Aorta (tissue), 5 donors: Measurements from ENCODE around the gene GANAB. TPM values are rescaled to one million over a fixed set of nuclear protein-coding genes. Genes with fewer than 3 reads are reported as not detected.
A peak's percentile ranks its signal among the peaks of the same experiment; 100 is the strongest.

Experiments
- ATAC-seq: fragments of 200-7000 bp; cut with Tn5 transposase; one replicate; pipeline ENCODE4 v1.9.1; 2022; ENCODE audit warnings: moderate library complexity; ENCODE audit not compliant: low FRiP score
- DNase-seq, 2 donors: peaks; one replicate each; pipeline ENCODE4 v3.0.0-alpha.2; 2020
- H3K27ac ChIP-seq, 2 donors: one replicate each; pipeline ENCODE4 v1.5.1; 2013; ENCODE audit warnings: low read length in 2 of 2, mild to moderate bottlenecking in 2 of 2, moderate library complexity in 2 of 2, control low read depth in 1 of 2, inconsistent platforms in 1 of 2, low read depth in 1 of 2
- H3K27me3 ChIP-seq, 2 donors: one replicate each; pipeline ENCODE4 v1.6.1; 2013; ENCODE audit warnings: control low read depth in 1 of 2, low read length in 1 of 2, mild to moderate bottlenecking in 1 of 2, moderate library complexity in 1 of 2; ENCODE audit not compliant: insufficient read depth in 2 of 2, control insufficient read depth in 1 of 2
- H3K36me3 ChIP-seq, 2 donors: one replicate each; pipeline ENCODE4 v1.6.1; 2013; ENCODE audit warnings: control low read depth in 1 of 2, low read length in 1 of 2, mild to moderate bottlenecking in 1 of 2; ENCODE audit not compliant: insufficient read depth in 2 of 2, control insufficient read depth in 1 of 2
- H3K4me1 ChIP-seq, 2 donors: one replicate each; pipeline ENCODE4 v1.6.1; 2013; ENCODE audit warnings: low read length in 2 of 2, control low read depth in 1 of 2, mild to moderate bottlenecking in 1 of 2, moderate library complexity in 1 of 2; ENCODE audit not compliant: insufficient read depth in 2 of 2, control insufficient read depth in 1 of 2
- H3K4me3 ChIP-seq, 2 donors: one replicate each; pipeline ENCODE4 v1.5.1; 2013; ENCODE audit warnings: low read length in 2 of 2, control low read depth in 1 of 2, mild to moderate bottlenecking in 1 of 2
- H3K9me3 ChIP-seq: one replicate; pipeline ENCODE4 v1.6.1; 2013; ENCODE audit warnings: mild to moderate bottlenecking, low read length; ENCODE audit not compliant: control insufficient read depth
- whole genome bisulfite sequencing, 2 donors: extraction: QIAGEN DNeasy Blood & Tissue Kit; methylation state at CpG; one replicate each; pipeline ENCODE4 v1.1.7; 2013; 5-methylcytosine and 5-hydroxymethylcytosine counted together
- intact Hi-C, 2 donors: fragments of 100-400 bp; cut with DNase I; formaldehyde crosslinking; loops; one replicate each; pipeline versions ENCODE4 v1.14.2 to v1.15.0; 2022
- polyA plus RNA-seq, 2 donors: library from polyadenylated mRNA; stranded (reverse); fragments of 200-250 nt; gene quantifications; one replicate each; pipeline ENCODE4 v1.2.3, GENCODE V29; 2013
- total RNA-seq, 2 donors: library from RNA; stranded (reverse); fragmentation: NEBNext Ultra II Directional; extraction: Animal tissue kit (Norgen Biotek cat#: 25700); gene quantifications; one replicate each; pipeline ENCODE4 v1.2.1, GENCODE V29; 2021
- donor health status: healthy with polysubstance abuse.
- donor health status: Bipolar disorder and iron deficiency.
- donor health status: DM: no; HTN: no; CAD: no.
- donor health status: DM: no; HTN: no; CAD: no.
- donor health status: DM: yes; HTN: yes; CAD: no.

The GANAB gene
- total and polyA plus RNA-seq, 4 donors, result 41.2 to 206 (median 156) TPM

DNA sequence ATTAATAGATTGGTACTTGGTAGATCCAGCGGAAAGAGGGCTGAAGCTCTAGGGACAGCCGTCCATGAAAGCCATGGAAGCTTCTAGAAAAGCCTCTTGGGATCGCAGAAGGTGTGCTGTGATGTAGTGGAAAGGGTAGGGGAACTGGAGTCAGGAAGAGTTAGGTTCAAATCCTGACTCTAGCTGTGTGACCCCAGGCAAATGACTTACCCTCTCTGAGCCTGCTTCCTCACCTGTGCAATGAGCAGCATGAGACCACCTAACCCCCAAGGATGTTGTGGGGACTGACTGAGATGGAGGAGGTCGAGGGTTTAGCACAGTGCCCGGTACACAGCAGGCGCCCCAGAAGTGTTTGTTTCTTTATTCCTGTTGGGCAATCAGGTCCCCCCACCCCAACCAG, 36.0 kb downstream of the GANAB start:
- Histone ChIP-seq H3K4me3 (no peak overlapping the region), H3K27ac (no peak overlapping the region), H3K9me3 (no peaks in the 10 kb centered on the region), H3K4me1 (no peaks in the 10 kb centered on the region), H3K27me3 (no peaks in the 10 kb centered on the region), H3K36me3 (peaks cover 0 to 2% of the 10 kb centered on the region in 2 donors)
- no peak for ATAC-seq
- intact Hi-C loops, result no loop called here
- DNase-seq, result no peak
- 91 to 92% methylated on average over 6 of the region's 6 CpGs for WGBS, 2 donors

GRCh38 chr11:62608776-62609175, 37.6 kb downstream of the GANAB start:
- Histone ChIP-seq H3K4me3 (no peak overlapping the region), H3K27ac (no peak overlapping the region), H3K4me1 (no peaks in the 10 kb centered on the region), H3K36me3 (peaks cover 0 to 2% of the 10 kb centered on the region in 2 donors), H3K9me3 (no peaks in the 10 kb centered on the region), H3K27me3 (no peaks in the 10 kb centered on the region)
- no peak for DNase-seq
- intact Hi-C loops, result no loop called here
- 87% methylated on average over 12 of the region's 12 CpGs for WGBS, 2 donors
- ATAC-seq, result no peak

GRCh38 chr11:62607714-62608113, 38.7 kb downstream of the GANAB start:
- DNase-seq (no peak), ATAC-seq (no peak)
- H3K4me1 ChIP-seq, result no peaks in the 10 kb centered on the region
- intact Hi-C loops, result no loop called here
- 79 to 87% methylated on average over 4 of the region's 4 CpGs for WGBS, 2 donors
- no peaks in the 10 kb centered on the region for H3K27me3 ChIP-seq
- peaks cover 0 to 2% of the 10 kb centered on the region in 2 donors for H3K36me3 ChIP-seq
- H3K27ac ChIP-seq, result no peak overlapping the region
- no peaks in the 10 kb centered on the region for H3K9me3 ChIP-seq
- no peak overlapping the region for H3K4me3 ChIP-seq

DNA sequence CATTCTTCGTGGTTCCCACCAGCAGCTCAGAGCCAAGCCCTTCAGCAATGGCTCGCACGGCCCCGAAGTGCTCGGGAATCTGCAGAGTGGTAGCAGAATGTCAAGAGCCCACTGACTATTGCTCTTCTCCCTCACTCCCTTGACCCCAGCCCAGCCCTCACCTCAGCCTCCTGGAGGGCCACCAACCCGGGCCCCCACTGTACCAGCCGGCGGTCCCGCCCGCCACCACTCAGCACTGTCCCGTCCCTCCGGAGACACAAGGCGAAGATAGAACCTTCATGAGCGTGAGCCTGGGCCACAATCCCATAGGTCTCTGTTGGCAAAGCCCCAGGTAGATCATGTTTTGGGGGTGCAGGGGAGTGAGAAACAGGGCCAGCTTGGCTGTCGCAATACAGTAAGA, 40.5 kb downstream of the GANAB start:
- ATAC-seq, result no peak
- H3K36me3 ChIP-seq, result peaks cover 0 to 2% of the 10 kb centered on the region in 2 donors
- no peaks in the 10 kb centered on the region for H3K27me3 ChIP-seq
- 93% methylated on average over 15 of the region's 15 CpGs for WGBS, 2 donors
- no peak for DNase-seq
- H3K4me3 ChIP-seq, result no peak overlapping the region
- H3K4me1 ChIP-seq, result no peaks in the 10 kb centered on the region
- H3K27ac ChIP-seq, result no peak overlapping the region
- no peaks in the 10 kb centered on the region for H3K9me3 ChIP-seq
- intact Hi-C loops, result no loop called here

DNA sequence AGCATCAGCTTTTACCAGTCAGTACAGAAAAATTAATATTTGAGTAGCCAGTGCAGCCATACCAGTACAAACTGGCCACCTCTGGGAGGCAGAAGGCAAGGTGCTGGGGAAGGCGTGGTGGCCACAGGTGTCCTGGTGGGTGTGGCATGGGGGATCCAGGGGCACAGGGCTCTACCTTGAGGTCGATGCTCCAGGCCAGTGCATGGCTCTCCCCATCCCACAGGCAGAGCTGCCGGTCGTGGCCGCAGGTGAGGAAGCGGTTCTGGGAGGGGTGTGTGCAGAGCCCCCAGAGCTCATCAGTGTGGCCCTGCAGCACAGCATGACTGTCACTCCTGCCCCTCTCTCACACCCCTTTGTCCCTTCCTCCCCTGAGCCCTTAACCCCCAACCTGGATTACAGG, 40.9 kb downstream of the GANAB start:
- peaks cover 0 to 2% of the 10 kb centered on the region in 2 donors for H3K36me3 ChIP-seq
- DNase-seq (no peak), ATAC-seq (no peak)
- H3K4me3 ChIP-seq, result no peak overlapping the region
- H3K4me1 ChIP-seq, result no peaks in the 10 kb centered on the region
- H3K9me3 ChIP-seq, result no peaks in the 10 kb centered on the region
- 87 to 90% methylated on average over 6 of the region's 6 CpGs for WGBS, 2 donors
- no peak overlapping the region for H3K27ac ChIP-seq
- intact Hi-C loops, result no loop called here
- H3K27me3 ChIP-seq, result no peaks in the 10 kb centered on the region

DNA sequence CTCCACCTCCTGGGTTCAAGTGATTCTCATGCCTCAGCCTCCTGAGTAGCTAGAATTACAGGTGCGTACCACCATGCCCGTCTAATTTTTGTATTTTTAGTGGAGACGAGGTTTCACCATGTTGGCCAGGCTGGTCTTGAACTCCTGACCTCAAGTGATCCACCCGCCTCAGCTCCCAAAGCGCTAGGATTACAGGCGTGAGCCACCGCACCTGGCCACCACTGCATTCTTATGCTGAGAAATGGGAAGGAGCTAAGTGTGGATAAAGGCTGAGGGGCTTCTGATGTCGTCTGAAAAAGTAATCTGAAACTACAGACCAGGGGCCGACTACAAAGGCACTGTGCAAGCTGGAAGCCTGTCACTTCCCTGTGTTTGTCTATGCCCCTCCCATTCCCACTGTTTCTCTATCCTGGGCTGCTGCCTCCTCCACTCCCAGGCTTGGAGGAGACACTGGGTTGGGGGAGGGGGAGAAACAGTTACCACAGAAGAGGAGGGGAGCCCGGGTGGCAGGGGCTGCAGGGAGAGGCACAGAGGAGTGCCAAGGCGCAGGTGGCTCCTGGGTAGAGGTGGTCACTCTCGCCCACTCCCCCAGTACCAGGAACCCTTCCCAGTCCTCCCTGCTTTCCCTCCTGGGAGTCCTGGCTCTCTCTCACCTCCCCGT, 41.8 kb downstream of the GANAB start:
- H3K27ac ChIP-seq, result no peak overlapping the region
- intact Hi-C loops, result loop anchor here in 1 of 2 donors (5.0 kb wide), 1 partner anchor 63 kb away; the partner anchor contains the start of genes C11orf98 and CSKMT
- WGBS, 2 donors, result 76 to 80% methylated on average over 13 of the region's 13 CpGs
- peaks cover 0 to 2% of the 10 kb centered on the region in 2 donors for H3K36me3 ChIP-seq
- DNase-seq (no peak), ATAC-seq (no peak)
- no peaks in the 10 kb centered on the region for H3K9me3 ChIP-seq
- H3K27me3 ChIP-seq, result no peaks in the 10 kb centered on the region
- H3K4me3 ChIP-seq, result no peak overlapping the region
- no peaks in the 10 kb centered on the region for H3K4me1 ChIP-seq

DNA sequence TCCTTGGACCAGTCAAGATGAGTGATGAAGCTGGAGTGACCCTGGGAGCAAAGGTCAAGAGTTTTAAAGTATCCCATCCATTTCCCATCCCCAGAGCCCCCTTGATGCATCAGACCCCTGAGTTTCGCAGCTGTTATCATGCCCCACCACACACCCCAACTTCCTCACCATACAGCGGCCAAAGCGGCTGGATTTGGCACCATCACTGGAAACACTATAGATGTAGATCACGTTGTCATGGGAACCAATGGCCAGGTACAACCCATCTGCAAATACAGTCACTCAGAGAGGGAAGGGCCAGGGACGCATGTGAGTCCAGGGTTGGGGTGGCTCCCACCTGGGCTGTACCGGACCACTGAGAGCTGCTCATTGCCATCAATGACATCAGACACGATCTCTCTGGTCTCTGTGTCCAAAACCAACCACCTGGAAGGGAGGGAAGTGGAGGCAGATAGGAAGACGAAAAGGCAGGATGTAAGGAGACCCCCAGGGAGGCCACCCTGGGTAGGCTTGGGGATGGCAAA, 42.6 kb downstream of the GANAB start:
- ATAC-seq (no peak), DNase-seq (no peak)
- peaks cover 0 to 2% of the 10 kb centered on the region in 2 donors for H3K36me3 ChIP-seq
- H3K9me3 ChIP-seq, result no peaks in the 10 kb centered on the region
- H3K27me3 ChIP-seq, result no peaks in the 10 kb centered on the region
- WGBS, 2 donors, result 91 to 94% methylated on average over 8 of the region's 8 CpGs
- no peak overlapping the region for H3K27ac ChIP-seq
- no peaks in the 10 kb centered on the region for H3K4me1 ChIP-seq
- intact Hi-C loops, result loop anchor here in 1 of 2 donors (5.0 kb wide), 1 partner anchor 63 kb away; the partner anchor contains the start of genes C11orf98 and CSKMT
- H3K4me3 ChIP-seq, result no peak overlapping the region

DNA sequence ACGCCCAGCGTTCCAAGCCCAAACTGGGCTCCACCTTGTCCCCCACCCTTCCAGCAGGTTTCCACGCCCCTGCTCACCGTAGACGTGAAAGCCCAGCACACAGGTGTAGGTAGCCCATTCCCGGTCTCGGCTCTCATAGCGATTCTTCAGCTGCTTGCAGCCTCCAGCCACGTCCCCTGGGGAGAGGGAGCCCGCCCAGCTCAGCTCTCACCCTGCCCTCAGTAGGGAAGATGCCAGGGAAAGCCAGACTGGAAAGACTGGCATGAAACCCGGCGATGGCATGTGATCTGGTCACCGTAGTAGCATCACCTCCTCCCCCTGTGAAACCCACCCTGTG, 43.4 kb downstream of the GANAB start:
- H3K36me3 ChIP-seq, result peaks cover under 1 to 3% of the 10 kb centered on the region in 2 donors
- no peaks in the 10 kb centered on the region for H3K4me1 ChIP-seq
- intact Hi-C loops, result loop anchor here in 1 of 2 donors (5.0 kb wide), 1 partner anchor 64 kb away; the partner anchor contains the start of genes C11orf98 and CSKMT
- H3K4me3 ChIP-seq, result peak overlapping the region in 1 of 2 donors; percentile 3
- no peak for ATAC-seq
- H3K27ac ChIP-seq, result peak overlapping the region in 1 of 2 donors; percentile 82
- no peaks in the 10 kb centered on the region for H3K27me3 ChIP-seq
- H3K9me3 ChIP-seq, result no peaks in the 10 kb centered on the region
- DNase-seq, result no peak
- 9 to 10% methylated on average over 13 of the region's 13 CpGs for WGBS, 2 donors
